ENCODE results near the gene DOK7. TPM values are rescaled to one million over a fixed set of nuclear protein-coding genes. Genes with fewer than 3 reads are reported as not detected.

Gene DOK7
- total and polyA plus RNA-seq, 2 of the 4 experiments (the other 2 are of a cell fraction) = not detected

DNA sequence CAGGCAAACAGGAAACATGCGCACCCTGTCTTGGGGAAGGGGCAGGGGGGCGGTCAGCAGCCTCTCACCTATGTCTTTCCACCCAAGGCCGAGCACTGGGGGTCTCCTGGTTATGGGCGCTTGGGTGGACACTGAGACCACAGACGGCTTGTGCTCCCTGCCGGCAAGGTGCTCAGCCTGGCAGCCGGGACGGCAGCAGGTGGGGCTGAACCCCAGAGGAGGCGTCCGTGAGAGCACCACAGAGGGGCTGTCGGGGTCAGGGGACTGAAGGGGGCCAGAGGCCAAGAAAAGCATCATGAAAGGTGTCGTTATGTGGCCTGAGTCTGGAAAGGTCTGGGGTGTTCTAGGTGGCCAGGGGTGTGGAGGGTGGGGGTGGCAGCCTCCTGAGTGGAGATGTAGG is 19.6 kb downstream of the DOK7 start:
- Histone ChIP-seq H4K20me1 (ENCODE audit: insufficient read depth, low read length) (no peaks in the 10 kb centered on the region), H3K9me1 (ENCODE audit: insufficient read depth, low read length) (no peaks in the 10 kb centered on the region), H2AK5ac (ENCODE audit: low read depth, low read length) (no peak overlapping the region), H2BK15ac (ENCODE audit: low read depth, low read length) (no peak overlapping the region), H3K4ac (ENCODE audit: low read depth, low read length) (no peak overlapping the region), H3K36me3 (ENCODE audit: control insufficient read depth, insufficient read depth, low read length) (no peaks in the 10 kb centered on the region), H3K14ac (replicated peaks; ENCODE audit: low read depth, low read length) (no peak overlapping the region), H4K5ac (ENCODE audit: low read depth, low read length) (no peak overlapping the region), H4K91ac (ENCODE audit: insufficient read depth, low read depth, low read length) (no peak overlapping the region), H2BK20ac (ENCODE audit: low read depth, low read length) (no peak overlapping the region), H3K9me3 (ENCODE audit: control insufficient read depth, insufficient read depth, low read length) (no peaks in the 10 kb centered on the region), H3K18ac (ENCODE audit: low read depth, low read length) (no peak overlapping the region), H2AFZ (replicated peaks; ENCODE audit: low read length, poor library complexity) (no peak overlapping the region), H4K8ac (ENCODE audit: low read depth in 2 of 2, low read length in 2 of 2) (no peak overlapping the region), H3K4me2 (ENCODE audit: low read depth, low read length) (no peak overlapping the region), H3K9ac (ENCODE audit: low read depth, low read length) (no peak overlapping the region), H3K4me1 (ENCODE audit: control insufficient read depth, insufficient read depth, low read length) (no peaks in the 10 kb centered on the region), H3K4me3 (ENCODE audit: insufficient read depth, low read depth, low read length) (no peak overlapping the region), H3K79me1 (ENCODE audit: low read depth in 1 of 2, low read length in 2 of 2) (no peaks in the 10 kb centered on the region), H2BK5ac (ENCODE audit: low read depth, low read length, poor library complexity, severe bottlenecking) (no peak overlapping the region), H3K27ac (ENCODE audit: insufficient read depth, low read length) (no peak overlapping the region), H3K56ac (ENCODE audit: extremely low read depth, insufficient read depth, low read length) (no peak overlapping the region), H2AK9ac (replicated peaks; ENCODE audit: low read depth, low read length, poor library complexity) (no peak overlapping the region), H2BK120ac (ENCODE audit: low read depth, low read length) (no peak overlapping the region), H3K27me3 (ENCODE audit: control insufficient read depth, insufficient read depth, low read length) (peaks cover 55% of the 10 kb centered on the region), H3K23ac (ENCODE audit: low read depth, low read length) (no peak overlapping the region)
- ChIA-PET POLR2A (ENCODE audit: unreplicated experiment) (no interaction called here), CTCF (no interaction called here)
- DNase-seq (no peak), ATAC-seq (ENCODE audit: low read depth) (no peak)
- in situ Hi-C loops (cut with MboI; ENCODE audit: low sequenced_read_pairs) (no loop called here), intact Hi-C loops (cut with micrococcal nuclease) (loop anchor here (5.0 kb wide), 2 partner anchors 290 to 375 kb away; no protein-coding TSS in a partner anchor), dilution Hi-C loops (cut with HindIII; ENCODE audit: low sequenced_read_pairs, unreplicated experiment) (no loop called here)
- TF ChIP-seq BHLHE40 (IDR thresholded peaks at IDR 0.05; ENCODE audit: low read depth, low read length) = no peak
- TF ChIP-seq CEBPB (IDR thresholded peaks at IDR 0.05; ENCODE audit: low read depth, low read length) = no peak
- no peak for TF ChIP-seq MXI1 (IDR thresholded peaks at IDR 0.05; ENCODE audit: borderline replicate concordance, low read depth, low read length)
- TF ChIP-seq, protein P1, sequence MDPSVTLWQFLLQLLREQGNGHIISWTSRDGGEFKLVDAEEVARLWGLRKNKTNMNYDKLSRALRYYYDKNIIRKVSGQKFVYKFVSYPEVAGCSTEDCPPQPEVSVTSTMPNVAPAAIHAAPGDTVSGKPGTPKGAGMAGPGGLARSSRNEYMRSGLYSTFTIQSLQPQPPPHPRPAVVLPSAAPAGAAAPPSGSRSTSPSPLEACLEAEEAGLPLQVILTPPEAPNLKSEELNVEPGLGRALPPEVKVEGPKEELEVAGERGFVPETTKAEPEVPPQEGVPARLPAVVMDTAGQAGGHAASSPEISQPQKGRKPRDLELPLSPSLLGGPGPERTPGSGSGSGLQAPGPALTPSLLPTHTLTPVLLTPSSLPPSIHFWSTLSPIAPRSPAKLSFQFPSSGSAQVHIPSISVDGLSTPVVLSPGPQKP (IDR thresholded peaks at IDR 0.05; ENCODE audit: borderline replicate concordance, low read depth, low read length) = no peak
- TF ChIP-seq POLR2A (IDR thresholded peaks at IDR 0.05; ENCODE audit: low read depth, low read length) = no peak
- no peak for TF ChIP-seq CHD1 (IDR thresholded peaks at IDR 0.05; ENCODE audit: low read depth, low read length)
- TF ChIP-seq, protein P2, sequence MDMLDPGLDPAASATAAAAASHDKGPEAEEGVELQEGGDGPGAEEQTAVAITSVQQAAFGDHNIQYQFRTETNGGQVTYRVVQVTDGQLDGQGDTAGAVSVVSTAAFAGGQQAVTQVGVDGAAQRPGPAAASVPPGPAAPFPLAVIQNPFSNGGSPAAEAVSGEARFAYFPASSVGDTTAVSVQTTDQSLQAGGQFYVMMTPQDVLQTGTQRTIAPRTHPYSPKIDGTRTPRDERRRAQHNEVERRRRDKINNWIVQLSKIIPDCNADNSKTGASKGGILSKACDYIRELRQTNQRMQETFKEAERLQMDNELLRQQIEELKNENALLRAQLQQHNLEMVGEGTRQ (IDR thresholded peaks at IDR 0.05; ENCODE audit: low read depth, low read length) = no peak
- no peak for TF ChIP-seq FOS (IDR thresholded peaks at IDR 0.05; ENCODE audit: low read depth, low read length)
- TF ChIP-seq MAZ (IDR thresholded peaks at IDR 0.05; ENCODE audit: borderline replicate concordance, low read depth, low read length) = no peak
- TF ChIP-seq RCOR1 (IDR thresholded peaks at IDR 0.05; ENCODE audit: insufficient replicate concordance, low read length) = no peak
- TF ChIP-seq SMC3 (IDR thresholded peaks at IDR 0.05; ENCODE audit: low read depth, low read length) = no peak
- TF ChIP-seq MAFK (IDR thresholded peaks at IDR 0.05; ENCODE audit: low read depth, low read length) = no peak
- no peak for TF ChIP-seq NFE2L2 (IDR thresholded peaks at IDR 0.05; ENCODE audit: low read depth, low read length)
- TF ChIP-seq, protein P3, sequence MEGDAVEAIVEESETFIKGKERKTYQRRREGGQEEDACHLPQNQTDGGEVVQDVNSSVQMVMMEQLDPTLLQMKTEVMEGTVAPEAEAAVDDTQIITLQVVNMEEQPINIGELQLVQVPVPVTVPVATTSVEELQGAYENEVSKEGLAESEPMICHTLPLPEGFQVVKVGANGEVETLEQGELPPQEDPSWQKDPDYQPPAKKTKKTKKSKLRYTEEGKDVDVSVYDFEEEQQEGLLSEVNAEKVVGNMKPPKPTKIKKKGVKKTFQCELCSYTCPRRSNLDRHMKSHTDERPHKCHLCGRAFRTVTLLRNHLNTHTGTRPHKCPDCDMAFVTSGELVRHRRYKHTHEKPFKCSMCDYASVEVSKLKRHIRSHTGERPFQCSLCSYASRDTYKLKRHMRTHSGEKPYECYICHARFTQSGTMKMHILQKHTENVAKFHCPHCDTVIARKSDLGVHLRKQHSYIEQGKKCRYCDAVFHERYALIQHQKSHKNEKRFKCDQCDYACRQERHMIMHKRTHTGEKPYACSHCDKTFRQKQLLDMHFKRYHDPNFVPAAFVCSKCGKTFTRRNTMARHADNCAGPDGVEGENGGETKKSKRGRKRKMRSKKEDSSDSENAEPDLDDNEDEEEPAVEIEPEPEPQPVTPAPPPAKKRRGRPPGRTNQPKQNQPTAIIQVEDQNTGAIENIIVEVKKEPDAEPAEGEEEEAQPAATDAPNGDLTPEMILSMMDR (conservative IDR thresholded peaks at IDR 0.05; ENCODE audit: low read depth, low read length) = no peak
- no peak for TF ChIP-seq RAD21 (IDR thresholded peaks at IDR 0.05; ENCODE audit: low read length)
- TF ChIP-seq RFX5 (IDR thresholded peaks at IDR 0.05; ENCODE audit: low read depth, low read length) = no peak
- no TSS peak for BruUV-seq (replicated peaks)
- WGBS, 2 experiments (ENCODE audit: extremely low coverage in 2 of 2, insufficient read length in 1 of 2) = 60% methylated on average over 1 of the region's 12 CpGs; no CpG with 5 or more reads in 1 of the 2 experiments
